Measurements from ENCODE around the gene OLR1.
A peak's percentile ranks its signal among the peaks of the same experiment; 100 is the strongest.
"Not testable (repeated sequence)": the region's sequence is repeated elsewhere in the genome, so short reads cannot be mapped to it uniquely, and the experiment has no call there.

Gene OLR1

DNA sequence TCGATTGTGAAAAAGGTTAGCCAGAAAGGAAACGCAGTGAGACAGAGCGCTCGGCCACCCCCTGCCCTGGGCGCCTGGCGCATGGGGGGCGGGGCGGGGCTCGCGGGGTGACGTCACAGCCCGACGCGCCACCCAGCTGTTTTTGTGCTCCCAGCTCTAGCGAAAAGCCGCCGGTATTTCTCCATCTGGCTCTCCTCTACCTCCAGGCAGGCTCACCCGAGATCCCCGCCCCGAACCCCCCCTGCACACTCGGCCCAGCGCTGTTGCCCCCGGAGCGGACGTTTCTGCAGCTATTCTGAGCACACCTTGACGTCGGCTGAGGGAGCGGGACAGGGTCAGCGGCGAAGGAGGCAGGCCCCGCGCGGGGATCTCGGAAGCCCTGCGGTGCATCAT, 40.8 kb upstream of the OLR1 start, which contains the start of gene GABARAPL1:
GABARAPL1 (plus strand) TSS at position 139 of the 393 bp plus-strand sequence; CDS start at position 392, 253 bp downstream.
- Histone ChIP-seq H3K4me2 (peak within 1 kb of the TSS; percentile 92), H3K4me3 (peak within 1 kb of the TSS; percentile 81), H3K9me3 (no peaks in the 10 kb centered on the region), H3K4me1 (peaks cover 20% of the 10 kb centered on the region), H3K36me3 (no peaks in the 10 kb centered on the region), H4K20me1 (0 out of 2 replicates have a peak, but pooled peaks cover 19% of the 10 kb centered on the region), H3K9ac (peak within 1 kb of the TSS; percentile 78), H3K27ac (peak within 1 kb of the TSS; percentile 38; the same call in 1 of the 2 replicates), H3K27me3 (no peaks in the 10 kb centered on the region; the same call in 1 of the 2 replicates)
- TF ChIP-seq Cebpa-rat (IDR thresholded peaks at IDR 0.05) = no peak

DNA sequence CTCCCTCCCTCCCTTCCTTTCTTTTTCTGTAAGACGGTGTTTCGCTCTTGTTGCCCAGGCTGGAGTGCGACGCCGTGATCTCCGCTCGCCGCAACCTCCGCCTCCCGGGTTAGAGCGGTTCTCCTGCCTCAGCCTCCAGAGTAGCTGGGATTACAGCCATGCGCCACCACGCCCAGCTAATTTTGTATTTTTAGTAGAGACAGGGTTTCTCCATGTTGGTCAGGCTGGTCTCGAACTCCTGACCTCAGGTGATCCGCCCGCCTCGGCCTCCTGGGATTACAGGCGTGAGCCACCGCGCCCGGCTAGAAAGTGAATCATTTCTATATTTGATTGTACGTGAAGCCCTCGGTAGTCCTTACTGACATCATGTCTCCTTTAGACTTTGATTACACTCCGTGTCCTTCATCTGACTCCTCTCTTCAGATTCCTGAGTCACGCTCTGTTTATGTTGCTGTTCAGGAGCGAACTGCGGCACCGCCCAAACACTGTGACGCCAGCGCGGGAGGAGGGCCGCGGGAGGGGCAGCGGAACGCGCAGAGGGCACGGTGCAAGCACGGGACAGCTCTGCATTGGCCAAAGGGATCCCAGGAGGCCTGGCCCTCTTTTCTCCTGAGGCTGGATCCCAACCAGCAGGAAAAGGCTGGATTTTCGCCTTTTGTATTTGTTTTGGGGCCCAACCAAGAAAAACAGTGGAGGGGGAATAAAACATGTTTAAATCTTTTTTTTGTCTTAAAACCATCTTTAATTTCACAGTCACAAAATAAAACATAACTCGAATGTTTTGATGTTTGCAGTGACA, 40.2 kb upstream of the OLR1 start:
- Histone ChIP-seq H3K4me1 (peaks cover 20% of the 10 kb centered on the region), H3K36me3 (no peaks in the 10 kb centered on the region), H3K9me3 (no peaks in the 10 kb centered on the region), H3K27ac (peak overlapping the region; percentile 38; the same call in 1 of the 2 replicates), H3K9ac (peak overlapping the region; percentile 78), H3K4me2 (peak overlapping the region; percentile 92), H3K4me3 (peak overlapping the region; percentile 81), H3K27me3 (no peaks in the 10 kb centered on the region; the same call in 1 of the 2 replicates), H4K20me1 (0 out of 2 replicates have a peak, but pooled peaks cover 19% of the 10 kb centered on the region)
- TF ChIP-seq Cebpa-rat (IDR thresholded peaks at IDR 0.05) = no peak

DNA sequence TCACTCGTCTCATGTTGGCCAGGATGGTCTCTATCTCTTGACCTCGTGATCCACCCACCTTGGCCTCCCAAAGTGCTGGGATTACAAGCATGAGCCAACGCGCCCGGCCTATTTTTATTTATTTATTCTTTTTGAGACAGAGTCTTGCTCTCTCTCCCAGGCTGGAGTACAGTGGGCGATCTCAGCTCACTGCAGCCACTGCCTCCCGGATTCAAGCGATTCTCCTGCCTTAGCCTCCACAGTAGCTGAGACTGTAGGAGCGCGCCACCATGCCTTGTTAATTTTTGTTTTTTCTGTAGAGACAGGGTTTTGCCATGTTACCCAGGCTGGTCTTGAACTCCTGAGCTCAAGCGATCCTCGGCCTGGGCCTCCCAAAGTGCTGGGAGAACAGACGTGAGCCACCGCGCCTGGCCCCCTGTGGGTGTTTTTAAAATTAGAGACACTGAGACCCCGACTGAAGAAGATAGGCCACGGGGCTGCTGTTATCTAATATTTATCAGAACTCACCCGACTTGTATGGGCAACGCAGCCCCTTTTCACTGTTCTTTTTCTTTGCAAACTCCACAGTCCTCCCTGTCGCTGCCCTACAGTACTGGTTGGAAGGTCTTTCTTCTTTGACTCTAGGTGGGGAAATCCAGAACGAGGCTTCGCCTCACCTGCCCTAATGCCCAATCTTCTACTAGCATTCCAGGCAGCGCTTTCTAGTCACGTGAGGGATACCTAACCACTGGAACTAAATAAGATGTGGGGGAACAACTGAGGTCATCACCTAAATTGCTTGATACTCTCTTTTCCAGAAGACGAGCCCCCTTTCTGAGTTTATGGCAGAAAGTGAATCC, 39.4 kb upstream of the OLR1 start:
- H3K4me2 ChIP-seq = no peak overlapping the region
- H3K4me3 ChIP-seq = no peak overlapping the region
- H3K27me3 ChIP-seq = no peaks in the 10 kb centered on the region; the same call in 1 of the 2 replicates
- no peak for TF ChIP-seq Cebpa-rat (IDR thresholded peaks at IDR 0.05)
- H4K20me1 ChIP-seq = 0 out of 2 replicates have a peak, but pooled peaks cover 19% of the 10 kb centered on the region
- H3K36me3 ChIP-seq = no peaks in the 10 kb centered on the region
- H3K4me1 ChIP-seq = peaks cover 20% of the 10 kb centered on the region
- H3K9me3 ChIP-seq = no peaks in the 10 kb centered on the region
- no peak overlapping the region for H3K9ac ChIP-seq
- no peak overlapping the region for H3K27ac ChIP-seq

DNA sequence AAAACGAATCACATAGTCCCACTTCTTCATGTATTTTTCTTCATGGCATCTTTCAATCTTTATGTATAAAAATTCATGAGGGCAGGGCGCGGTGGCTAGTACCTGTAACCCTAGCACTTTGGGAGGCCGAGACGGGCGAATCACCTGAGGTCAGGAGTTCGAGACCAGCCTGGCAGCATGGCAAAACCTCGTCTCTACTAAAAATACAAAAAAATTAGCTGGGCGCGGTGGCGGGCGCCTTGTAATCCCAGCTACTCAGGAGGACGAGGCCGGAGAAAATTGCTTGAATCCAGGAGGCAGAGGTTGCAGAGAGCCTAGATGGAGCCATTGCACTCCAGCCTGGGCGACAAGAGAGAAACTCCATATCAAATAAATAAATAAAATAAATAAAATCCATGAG, 38.3 kb upstream of the OLR1 start:
- Histone ChIP-seq H3K27me3 (no peaks in the 10 kb centered on the region; the same call in 1 of the 2 replicates), H3K9me3 (no peaks in the 10 kb centered on the region), H3K36me3 (no peaks in the 10 kb centered on the region), H3K9ac (no peak overlapping the region), H3K27ac (no peak overlapping the region), H3K4me2 (no peak overlapping the region), H4K20me1 (0 out of 2 replicates have a peak, but pooled peaks cover 16% of the 10 kb centered on the region), H3K4me3 (no peak overlapping the region), H3K4me1 (peaks cover 18% of the 10 kb centered on the region)
- TF ChIP-seq Cebpa-rat (IDR thresholded peaks at IDR 0.05) = no peak

GRCh38 chr12:10207136-10207535, 35.2 kb upstream of the OLR1 start:
- Histone ChIP-seq H4K20me1 (no peaks in the 10 kb centered on the region), H3K4me3 (no peak overlapping the region), H3K4me1 (no peaks in the 10 kb centered on the region), H3K27ac (no peak overlapping the region), H3K27me3 (no peaks in the 10 kb centered on the region), H3K9me3 (no peaks in the 10 kb centered on the region), H3K4me2 (no peak overlapping the region), H3K9ac (no peak overlapping the region), H3K36me3 (no peaks in the 10 kb centered on the region)
- TF ChIP-seq Cebpa-rat (IDR thresholded peaks at IDR 0.05) = no peak

GRCh38 chr12:10205220-10205807, 33.4 kb upstream of the OLR1 start:
- Histone ChIP-seq H3K4me1 (no peaks in the 10 kb centered on the region), H3K36me3 (no peaks in the 10 kb centered on the region), H3K9ac (no peak overlapping the region), H3K4me2 (no peak overlapping the region), H4K20me1 (no peaks in the 10 kb centered on the region), H3K27me3 (no peaks in the 10 kb centered on the region), H3K4me3 (no peak overlapping the region), H3K9me3 (no peaks in the 10 kb centered on the region), H3K27ac (no peak overlapping the region)
- TF ChIP-seq Cebpa-rat (IDR thresholded peaks at IDR 0.05) = no peak

GRCh38 chr12:10204495-10204894, 32.6 kb upstream of the OLR1 start:
- not testable (repeated sequence) for H3K27me3 ChIP-seq, H4K20me1 ChIP-seq, H3K4me3 ChIP-seq, H3K4me2 ChIP-seq, H3K36me3 ChIP-seq, H3K9me3 ChIP-seq, H3K27ac ChIP-seq, H3K9ac ChIP-seq, H3K4me1 ChIP-seq

GRCh38 chr12:10197879-10198278, 25.9 kb upstream of the OLR1 start:
- no peaks in the 10 kb centered on the region for H4K20me1 ChIP-seq
- no peak overlapping the region for H3K4me3 ChIP-seq
- H3K4me2 ChIP-seq = no peak overlapping the region
- H3K36me3 ChIP-seq = no peaks in the 10 kb centered on the region
- no peak overlapping the region for H3K9ac ChIP-seq
- H3K27ac ChIP-seq = no peak overlapping the region; the same call in 1 of the 2 replicates
- H3K4me1 ChIP-seq = peaks cover 43% of the 10 kb centered on the region
- no peak for TF ChIP-seq Cebpa-rat (IDR thresholded peaks at IDR 0.05)
- no peaks in the 10 kb centered on the region for H3K27me3 ChIP-seq
- H3K9me3 ChIP-seq = no peaks in the 10 kb centered on the region

DNA sequence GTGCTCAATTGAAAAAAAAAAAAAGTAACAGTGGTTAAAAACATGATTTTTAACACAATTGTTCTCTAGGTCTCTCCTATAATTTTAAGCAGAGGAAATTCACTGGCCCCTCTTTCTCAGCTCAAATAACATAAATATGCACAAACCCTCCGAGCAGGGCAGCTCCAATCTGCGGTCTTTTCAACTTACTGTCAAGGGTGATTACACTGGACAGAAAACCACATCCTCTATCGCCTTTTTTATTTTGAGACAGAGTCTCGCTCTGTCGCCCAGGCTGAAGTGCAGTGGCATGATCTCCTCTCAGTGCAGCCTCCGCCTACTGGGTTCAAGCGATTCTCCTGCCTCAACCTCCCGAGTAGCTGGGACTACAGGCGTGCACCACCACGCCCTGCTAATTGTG, 24.3 kb upstream of the OLR1 start:
- H3K36me3 ChIP-seq = no peaks in the 10 kb centered on the region
- no peak for TF ChIP-seq Cebpa-rat (IDR thresholded peaks at IDR 0.05)
- peaks cover 43% of the 10 kb centered on the region for H3K4me1 ChIP-seq
- no peak overlapping the region for H3K9ac ChIP-seq
- peak overlapping the region; percentile 70 for H3K4me2 ChIP-seq
- H4K20me1 ChIP-seq = no peaks in the 10 kb centered on the region
- no peaks in the 10 kb centered on the region for H3K9me3 ChIP-seq
- H3K27me3 ChIP-seq = no peaks in the 10 kb centered on the region
- no peak overlapping the region for H3K27ac ChIP-seq
- H3K4me3 ChIP-seq = no peak overlapping the region
